ENCODE data around the gene LRRC25.
"Not testable (repeated sequence)": the region's sequence is repeated elsewhere in the genome, so short reads cannot be mapped to it uniquely, and the experiment has no call there.

The LRRC25 gene

DNA sequence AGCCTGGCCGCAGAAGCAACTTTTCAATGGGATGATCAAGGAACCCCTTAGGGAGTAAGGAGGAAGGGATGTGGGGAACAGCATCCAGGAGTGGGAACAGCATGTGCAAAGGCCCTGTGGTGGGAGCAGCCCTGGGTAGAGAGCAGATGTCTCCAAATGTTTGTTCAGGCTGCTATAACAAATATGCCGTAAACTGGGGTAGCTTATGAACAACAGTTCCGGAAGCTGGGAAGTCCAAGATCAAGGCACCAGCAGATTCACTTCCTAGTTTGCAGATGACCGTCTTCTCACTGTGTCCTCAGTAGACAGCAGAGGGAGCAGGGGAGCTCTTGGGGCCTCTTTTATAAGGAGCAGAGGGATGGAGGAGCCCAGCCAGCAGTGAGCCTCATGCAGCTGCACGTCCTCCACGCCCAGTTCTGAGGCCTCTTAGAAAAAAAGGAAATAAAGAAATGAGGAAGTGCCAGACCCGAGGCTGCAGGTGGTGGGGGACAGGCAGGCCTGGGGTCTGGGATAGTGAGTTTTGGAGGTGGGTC, 4.2 kb upstream of the LRRC25 start:
- no peak for DNase-seq

DNA sequence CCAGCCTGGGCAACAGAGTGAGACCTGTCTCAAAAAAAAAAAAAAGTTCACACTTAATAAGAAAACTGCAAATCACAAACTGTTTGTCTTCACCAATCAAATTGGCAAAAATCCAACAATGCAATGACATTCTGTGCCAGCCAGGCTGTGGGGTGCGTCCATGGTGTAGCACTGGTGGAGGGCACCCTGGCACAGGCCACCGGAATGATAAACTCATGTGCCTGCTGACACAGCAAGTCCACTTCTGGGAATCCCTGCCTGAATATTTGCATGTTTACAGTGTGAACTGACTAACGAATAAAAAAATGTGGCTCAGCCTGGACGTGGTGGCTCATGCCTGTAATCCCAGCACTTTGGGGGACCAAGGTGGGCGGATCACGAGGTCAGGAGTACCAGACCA, 1.6 kb upstream of the LRRC25 start:
- DNase-seq = no peak

DNA sequence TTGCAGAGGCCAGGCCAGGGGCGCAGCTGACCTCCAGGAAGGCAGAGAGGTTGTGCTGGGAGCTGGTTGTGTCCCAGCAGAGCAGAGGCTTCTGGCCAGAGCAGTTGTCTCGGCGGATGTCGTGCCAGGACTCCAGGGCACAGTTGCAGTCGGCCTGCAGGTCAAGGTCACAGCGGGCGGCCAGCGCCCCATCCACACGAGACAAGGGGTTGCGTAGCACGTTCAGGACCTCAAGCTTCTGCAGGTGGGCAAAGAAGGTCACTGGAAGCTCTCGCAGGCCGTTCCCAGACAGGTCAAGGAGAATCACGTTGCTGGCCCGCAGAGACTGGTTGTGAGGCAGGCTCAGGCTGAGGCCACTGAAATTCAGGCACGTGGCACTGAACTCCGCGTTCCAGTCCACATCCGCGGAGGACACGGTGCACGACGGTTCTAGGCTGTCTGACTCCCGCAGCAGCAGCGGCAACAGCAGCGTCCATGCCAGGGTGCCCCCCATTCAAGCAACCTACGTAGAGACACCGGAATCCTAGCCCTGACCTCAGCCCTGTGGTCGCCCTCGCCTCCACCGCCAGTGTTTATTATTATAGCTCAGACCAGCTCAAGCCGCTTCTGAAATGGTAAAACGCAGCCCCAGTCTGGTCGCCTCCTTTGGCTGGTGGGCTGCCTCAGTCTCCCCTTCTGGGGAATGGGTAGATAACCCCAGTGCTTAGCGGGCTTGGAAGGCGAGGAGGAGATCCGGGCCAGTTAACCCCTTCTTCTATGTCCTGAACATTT, 766 bp downstream of the LRRC25 start:
- DNase-seq = no peak

DNA sequence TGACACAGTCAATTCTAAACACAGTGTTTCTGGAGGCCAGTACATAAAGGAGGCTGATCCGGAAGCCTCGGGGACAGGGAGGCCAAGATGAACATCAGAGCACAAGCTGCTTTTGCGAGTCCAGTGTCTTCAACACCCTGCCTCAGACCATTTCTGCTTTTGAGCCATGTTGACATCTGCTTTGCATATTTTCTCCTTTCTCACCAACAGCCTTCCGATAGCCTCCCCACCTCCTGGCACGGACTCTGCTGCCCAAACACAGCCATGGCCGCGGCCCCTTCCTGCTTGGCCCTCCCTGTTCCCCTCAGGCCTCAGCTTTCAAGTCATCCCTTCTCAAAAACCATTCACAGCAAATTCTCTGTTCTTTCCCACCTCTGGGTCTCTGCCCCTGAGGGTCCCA, 3.6 kb downstream of the LRRC25 start:
- no peak for DNase-seq

DNA sequence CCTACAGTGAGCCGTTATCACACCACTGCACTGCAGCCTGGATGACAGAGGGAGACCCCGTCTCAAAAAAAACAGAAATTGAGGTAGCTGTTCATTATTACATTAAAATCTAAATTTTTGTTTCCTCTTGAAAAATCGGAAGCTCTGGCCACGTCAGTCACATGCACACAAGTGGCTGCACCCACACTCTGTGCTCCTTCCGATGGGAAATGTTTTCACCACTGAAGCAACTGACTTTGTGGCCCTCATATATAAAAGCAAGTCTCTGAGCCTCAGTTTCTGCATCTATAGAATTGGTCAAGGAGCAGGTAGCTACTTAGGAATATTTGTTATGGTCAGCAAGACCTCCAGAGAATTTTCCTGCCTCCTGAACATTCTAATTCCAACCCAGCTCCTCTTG, 4.5 kb downstream of the LRRC25 start:
- no peak for DNase-seq

DNA sequence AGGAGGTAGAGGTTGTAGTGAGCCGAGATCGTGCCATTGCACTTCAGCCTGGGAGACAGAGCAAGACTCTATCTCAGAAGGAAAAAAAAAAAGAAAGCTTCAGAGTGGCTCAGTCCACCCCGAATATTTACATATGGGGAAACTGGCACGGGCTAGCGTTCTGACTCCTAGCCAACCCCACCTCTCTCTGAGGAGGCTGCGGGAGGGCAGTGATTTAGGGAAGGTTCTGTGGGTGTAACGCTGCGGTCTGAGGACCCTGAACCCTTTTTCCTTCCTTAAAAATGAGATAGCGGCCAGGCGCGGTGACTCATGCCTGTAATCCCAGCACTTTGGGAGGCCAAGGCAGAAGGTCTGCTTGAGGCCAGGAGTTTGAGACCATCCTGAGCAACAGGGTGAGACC, 5.0 kb downstream of the LRRC25 start:
- DNase-seq = peak; percentile 20

DNA sequence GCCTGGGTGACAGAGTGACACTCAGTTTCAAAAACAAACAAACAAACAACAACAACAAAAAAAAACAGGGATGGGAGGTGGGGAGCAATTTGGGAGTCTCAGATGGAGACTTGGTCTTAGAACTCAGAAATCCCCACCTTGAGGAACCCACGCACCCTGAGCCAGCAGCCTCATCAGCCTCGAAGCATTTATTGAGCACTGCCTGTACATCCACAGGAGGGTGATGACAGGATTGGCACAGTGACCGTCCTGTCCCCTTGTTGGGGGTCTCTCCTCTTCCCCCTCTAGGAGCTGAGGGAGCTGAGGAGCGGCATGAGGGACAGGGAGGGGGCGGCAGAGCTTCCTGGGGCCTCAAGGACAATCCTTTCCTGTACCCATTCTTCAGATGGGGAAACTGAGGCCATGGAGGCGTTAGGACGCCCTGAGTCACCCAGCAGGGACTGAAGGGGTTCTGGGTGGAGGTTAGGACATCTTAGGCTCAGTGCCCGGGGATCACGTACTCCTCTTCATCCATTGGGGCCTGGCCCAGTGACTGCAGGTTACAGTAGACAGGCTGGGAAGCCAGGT, 5.8 kb downstream of the LRRC25 start:
- no peak for DNase-seq

DNA sequence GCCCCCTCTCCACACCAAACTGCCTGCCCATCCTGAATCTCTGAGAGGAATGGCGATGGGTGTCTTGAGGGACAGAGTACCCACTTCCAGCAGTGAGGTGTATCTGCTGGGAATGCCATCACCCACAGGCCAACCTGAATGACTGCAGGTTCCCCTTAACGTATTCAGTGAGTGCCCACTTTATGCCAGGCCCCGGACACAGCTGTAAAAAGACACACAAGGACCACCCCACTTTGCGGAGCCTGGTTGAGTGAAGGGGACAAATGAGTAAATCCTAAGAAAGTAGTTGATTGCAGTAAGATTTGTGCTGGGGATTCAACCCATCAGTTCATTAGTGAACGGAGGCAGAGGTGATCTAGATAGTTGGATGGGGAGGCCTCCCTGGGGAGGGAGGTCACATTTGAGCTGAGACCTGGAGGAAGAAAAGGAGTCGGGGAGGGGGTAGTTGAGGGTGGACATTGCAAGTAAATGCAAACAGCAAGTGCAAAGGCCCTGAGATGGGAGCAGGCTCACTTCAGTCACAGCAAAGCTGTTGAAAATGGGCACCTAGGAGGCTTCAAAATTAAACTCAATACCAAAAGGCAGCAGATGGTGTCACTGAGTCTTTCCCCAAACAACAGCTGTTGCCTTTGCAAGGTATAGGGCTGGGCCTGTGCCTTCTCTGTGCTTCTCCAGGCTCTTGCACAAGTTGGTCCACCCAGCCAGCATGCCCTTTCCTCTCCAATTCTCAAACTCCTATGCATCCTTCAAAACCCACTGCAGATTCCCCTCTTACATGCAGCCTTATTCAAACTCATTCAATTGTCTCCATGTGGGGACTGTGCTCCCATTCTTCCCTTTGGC, 7.1 kb downstream of the LRRC25 start:
- no peak for DNase-seq

DNA sequence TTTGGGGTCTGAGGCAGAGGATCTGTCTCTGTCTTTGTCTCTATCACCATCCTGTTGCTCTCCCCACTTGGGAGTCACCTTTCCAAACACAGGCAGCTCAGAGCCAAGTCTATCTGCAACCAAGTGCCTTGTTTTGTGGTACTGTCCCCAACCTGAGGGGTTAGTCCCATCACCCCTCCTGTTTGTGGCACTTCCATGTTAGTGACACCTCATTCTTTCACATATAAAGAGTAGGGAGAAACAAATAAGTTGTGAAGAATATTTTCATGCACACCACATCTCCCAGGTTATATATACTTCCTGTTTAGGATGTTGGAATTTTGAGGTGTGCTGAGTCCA, 7.7 kb downstream of the LRRC25 start:
- DNase-seq = no peak

DNA sequence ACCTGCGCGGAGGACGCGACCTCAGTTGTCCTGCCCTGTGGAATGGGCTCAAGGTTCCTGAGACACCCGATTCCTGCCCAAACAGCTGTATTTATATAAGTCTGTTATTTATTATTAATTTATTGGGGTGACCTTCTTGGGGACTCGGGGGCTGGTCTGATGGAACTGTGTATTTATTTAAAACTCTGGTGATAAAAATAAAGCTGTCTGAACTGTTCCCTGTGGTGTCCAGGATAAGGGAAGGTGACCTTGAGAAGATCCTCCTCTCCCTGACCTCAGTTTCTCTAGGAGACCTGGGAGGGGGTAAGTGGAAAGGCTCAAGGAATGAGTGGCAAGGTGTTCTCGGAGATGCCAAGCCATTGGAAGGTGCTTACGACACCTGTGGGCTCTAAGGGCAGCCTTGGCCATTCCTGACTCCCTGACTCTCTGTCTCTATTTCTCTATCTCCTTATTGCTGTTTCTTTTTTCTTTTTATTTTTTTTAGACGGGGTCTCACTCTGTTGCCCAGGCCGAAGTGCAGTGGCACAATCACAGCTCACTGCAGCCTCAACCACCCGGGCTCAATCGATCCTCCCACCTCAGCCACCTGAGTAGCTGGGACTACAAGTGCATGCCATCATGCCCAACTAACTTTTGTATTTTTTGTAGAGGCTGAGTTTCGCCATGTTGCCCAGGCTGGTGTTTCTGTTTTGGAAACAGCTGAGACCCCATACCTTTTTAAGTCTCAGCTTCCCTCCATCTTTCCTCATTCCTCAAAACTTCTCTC, 8.3 kb downstream of the LRRC25 start:
- DNase-seq = no peak

DNA sequence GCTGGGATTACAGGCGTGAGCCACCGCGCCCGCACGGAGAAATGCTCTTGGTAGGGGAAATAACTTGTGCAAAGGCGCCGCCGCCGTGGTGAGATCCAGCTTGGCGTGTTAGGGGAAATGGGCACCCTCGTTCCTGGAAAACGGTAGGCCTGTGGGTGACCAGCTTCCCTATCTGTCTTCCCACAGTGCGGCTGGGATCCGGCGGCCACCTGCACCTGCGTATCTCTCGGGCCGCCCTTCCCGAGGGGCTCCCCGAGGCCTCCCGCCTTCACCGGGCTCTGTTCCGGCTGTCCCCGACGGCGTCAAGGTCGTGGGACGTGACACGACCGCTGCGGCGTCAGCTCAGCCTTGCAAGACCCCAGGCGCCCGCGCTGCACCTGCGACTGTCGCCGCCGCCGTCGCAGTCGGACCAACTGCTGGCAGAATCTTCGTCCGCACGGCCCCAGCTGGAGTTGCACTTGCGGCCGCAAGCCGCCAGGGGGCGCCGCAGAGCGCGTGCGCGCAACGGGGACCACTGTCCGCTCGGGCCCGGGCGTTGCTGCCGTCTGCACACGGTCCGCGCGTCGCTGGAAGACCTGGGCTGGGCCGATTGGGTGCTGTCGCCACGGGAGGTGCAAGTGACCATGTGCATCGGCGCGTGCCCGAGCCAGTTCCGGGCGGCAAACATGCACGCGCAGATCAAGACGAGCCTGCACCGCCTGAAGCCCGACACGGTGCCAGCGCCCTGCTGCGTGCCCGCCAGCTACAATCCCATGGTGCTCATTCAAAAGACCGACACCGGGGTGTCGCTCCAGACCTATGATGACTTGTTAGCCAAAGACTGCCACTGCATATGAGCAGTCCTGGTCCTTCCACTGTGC, 9.1 kb downstream of the LRRC25 start:
- DNase-seq = peak; percentile 85

DNA sequence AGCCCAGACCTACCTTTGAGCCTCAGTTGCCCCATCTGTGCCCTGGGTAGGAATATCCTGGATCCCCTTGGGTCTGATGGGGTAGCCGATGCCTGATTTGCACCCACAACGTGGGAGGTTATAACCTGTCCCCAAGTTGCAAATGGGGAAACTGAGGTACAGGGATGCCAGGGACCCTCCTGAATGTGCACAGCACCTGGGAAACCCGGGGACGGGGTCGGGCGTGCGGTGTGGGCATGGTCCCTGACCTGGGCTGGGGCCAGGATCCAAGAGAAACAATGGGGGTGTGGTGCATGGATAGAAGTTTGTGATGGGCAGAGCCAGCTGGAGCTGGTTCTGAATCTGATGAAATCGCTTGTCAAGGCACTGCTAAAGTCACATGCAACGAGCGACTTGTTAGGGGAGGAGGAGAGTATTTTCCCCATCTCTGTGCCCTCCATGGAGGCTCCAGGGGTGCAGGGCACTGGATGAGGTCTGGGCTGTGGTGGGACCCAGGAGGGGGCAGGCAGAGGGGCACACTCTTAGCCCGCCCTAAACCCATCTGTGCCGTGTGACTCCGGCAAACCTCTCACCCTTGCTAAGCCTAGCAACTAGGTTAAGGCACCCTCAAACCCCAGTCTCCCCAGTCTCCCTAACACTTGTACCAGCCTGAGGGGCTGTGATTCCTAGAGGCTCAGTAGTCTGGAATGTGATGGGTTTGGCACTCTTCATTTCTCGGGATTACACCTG, 10.7 kb downstream of the LRRC25 start:
- DNase-seq = no peak

DNA sequence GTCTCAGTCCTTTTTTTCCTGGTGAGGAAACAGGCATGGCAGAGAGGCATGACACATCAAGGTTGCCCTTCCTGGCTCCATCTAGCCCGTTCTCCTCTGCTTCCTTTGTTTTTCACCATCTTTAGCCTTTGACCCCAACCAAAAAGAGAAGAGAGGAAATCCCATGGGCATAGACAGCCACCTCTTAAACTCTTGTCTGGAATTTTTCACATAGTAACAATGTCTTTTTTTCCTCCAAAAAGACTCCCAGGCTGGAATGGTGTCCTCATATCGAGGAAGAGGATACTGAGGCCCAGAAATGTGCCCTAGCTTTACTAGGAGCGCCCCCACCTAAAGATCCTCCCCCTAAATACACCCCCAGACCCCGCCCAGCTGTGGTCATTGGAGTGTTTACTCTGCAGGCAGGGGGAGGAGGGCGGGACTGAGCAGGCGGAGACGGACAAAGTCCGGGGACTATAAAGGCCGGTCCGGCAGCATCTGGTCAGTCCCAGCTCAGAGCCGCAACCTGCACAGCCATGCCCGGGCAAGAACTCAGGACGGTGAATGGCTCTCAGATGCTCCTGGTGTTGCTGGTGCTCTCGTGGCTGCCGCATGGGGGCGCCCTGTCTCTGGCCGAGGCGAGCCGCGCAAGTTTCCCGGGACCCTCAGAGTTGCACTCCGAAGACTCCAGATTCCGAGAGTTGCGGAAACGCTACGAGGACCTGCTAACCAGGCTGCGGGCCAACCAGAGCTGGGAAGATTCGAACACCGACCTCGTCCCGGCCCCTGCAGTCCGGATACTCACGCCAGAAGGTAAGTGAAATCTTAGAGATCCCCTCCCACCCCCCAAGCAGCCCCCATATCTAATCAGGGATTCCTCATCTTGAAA, 11.5 kb downstream of the LRRC25 start, which contains the start of gene GDF15:
Gene GDF15 (plus strand): TSS at position 484 of the 868 bp plus-strand sequence. CDS start 32 bp downstream, at position 516.
- no peak for DNase-seq

DNA sequence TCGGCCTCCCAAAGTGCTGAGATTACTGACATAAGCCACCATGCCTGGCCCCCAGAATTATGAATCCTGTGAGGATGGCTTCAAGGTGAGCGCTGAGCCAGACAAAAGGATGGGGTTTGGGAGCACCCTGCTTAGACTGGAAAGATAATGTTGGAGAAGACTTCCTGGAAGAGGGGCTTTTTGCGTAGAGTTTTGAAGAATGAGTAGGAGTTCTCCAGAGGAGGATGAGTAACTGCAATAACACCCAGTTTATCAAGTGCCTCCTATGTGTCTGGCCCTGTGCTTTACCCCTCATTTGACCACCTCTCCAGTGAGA, 12.1 kb downstream of the LRRC25 start:
- DNase-seq = no peak

DNA sequence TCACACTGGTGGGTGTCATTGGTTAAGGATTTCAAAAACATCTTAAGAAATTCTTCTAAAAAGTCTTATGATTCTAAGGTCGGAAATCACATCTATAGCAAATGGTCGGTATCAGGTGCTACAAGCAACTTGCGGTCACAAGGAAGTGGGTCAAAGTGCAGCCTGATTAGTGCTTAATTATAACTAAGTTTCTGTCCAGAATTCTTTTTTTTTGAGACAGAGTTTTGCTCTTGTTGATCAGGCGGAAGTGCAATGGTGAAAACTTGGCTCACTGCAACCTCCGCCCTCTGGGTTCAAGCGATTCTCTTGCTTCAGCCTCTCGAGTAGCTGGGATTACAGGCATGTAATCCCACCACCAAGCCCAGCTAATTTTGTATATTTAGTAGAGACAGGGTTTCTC, 12.6 kb downstream of the LRRC25 start:
- DNase-seq = no peak

DNA sequence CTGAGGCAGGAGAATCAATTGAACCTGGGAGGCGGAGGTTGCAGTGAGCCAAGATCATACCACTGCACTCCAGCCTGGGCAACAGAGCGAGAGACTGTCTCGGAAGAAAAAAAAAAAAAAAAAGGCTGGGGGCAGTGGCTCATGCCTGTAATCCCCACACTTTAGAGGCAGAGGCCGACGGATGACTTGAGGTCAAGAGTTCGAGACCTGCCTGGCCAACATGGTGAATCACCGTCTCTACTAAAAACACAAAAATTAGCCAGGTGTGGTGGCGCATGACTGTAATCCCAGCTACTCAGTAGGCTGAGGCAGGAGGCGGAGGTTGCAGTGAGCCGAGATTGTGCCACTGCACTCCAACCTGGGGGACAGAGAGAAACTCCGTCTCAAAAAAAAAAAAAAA, 13.8 kb downstream of the LRRC25 start:
- not testable (repeated sequence) for DNase-seq

DNA sequence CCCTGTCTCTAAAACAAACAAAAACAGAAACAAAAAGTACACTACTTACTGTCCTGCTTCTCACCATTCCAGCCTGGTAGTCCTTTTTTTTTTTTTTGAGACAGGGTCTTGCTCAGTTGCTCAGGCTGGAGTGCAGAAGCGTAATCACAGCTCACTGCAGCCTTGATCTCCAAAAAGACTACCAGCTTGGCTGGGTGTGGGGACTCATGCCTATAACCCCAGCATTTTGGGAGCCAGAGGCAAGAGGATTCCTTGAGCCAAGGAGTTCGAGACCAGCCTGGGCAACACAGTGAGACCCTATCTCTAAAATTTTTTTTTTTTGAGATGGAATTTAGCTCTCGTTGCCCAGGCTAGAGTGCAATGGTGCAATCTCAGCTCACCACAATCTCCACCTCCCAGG, 16.6 kb downstream of the LRRC25 start:
- DNase-seq = no peak

DNA sequence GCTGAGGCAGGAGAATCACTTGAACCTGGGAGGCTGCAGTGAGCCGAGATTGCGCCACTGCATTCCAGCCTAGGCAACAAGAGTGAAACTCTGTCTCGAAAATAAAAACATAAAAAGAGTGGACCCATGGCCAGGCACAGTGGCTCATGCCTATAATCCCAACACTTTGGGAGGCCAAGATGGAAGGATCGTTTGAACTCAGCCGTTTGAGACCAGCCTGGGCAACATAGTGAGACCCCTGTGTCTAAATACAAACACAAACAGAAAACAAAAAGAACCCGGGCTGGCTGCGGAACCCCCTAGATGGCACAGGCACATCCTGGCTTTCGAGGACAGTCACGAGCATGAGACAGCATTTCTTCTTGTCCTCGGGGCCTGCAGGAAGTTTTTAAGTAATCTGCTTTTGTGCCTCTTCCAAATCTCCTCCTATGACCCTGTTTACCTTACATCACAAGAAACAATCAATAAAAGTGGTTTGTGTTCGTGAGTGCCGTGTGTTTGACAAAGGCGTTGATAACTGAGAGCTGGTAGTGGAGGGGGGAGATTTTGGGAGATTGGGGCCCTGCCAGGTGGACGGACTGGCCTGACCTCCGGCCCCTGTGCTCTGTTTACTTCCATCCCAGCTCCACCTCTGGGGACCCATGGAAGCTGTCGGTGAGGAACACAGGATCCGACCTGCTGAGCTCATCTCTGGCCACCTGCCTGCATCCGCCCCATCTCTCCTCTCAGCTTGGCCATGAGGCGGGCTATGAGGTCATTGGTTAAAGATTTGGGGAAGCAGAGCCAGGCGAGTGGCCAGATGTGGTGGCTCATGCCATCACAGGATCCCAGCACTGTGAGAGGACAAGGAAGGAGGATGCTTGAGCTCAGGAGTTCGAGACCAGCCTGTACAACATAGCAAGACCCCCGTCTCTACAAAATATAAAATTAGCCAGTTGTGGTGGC, 17.3 kb downstream of the LRRC25 start:
- no peak for DNase-seq

DNA sequence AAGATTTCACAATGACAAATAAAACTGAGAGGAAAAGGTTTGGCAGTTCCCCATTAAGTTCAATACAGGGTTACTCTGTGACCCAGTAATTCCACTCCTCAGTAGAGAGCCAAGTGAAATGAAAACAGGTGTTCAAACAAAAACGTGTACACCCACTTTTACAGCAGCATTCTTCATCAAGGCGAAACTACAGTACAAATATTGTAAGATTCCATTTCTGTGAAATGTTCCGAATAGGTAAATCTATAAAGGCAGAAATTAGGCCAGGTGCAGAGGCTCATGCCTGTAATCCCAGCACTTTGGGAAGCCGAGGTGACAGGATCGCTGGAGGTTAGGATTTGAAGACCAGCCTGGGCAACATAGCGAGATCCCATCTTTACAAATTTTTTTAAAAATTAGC, 20.4 kb downstream of the LRRC25 start:
- DNase-seq = no peak
